Middle frontal gyrus (tissue), 1 donor: ENCODE data around the gene DOCK4.
"Not testable (repeated sequence)": the region's sequence is repeated elsewhere in the genome, so short reads cannot be mapped to it uniquely, and the experiment has no call there.

Experiments
- DNase-seq: peaks from one replicate; pipeline ENCODE4 v3.0.0-alpha.2; 2015; ENCODE audit warnings: low spot score; ENCODE audit errors: extremely low spot score

DOCK4 gene

DNA sequence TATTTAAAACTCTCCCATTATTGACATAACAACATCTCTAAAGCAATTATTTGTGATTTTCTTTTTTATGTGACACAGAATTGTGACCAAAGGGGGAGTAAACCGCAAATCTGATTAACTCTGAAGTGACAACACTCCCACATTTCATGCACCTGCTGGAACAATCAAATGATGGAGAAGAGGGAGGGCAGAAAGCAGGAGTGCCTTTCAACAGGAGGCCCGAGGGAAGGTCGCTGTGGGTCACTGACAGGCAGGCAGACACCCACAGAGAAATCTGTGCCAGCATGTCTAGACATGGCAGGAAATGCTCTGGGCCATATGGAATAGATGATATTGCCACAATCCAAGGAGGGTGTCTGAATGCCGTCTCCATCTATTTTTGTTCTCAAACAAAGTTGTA lies 247.3 kb downstream of the DOCK4 start:
- no peak for DNase-seq

DNA sequence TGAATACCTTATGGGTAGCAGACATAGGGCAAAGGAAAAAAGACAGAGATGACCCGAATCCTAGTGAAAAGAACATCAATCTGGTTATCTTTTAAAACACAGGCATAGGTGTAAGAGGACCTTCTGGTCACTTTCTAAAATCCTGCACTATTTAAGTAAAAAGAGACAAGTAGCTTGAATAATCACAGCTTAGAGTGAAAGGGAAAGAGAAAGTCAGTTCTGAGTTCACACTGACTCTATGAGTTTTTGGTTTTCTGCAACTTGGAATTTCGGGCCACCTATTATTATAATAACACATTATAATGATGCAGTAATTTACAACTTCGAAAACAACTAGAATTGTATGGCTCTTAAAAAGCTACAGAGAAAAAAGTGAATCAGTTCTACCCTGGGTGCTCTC lies 247.8 kb downstream of the DOCK4 start:
- no peak for DNase-seq

DNA sequence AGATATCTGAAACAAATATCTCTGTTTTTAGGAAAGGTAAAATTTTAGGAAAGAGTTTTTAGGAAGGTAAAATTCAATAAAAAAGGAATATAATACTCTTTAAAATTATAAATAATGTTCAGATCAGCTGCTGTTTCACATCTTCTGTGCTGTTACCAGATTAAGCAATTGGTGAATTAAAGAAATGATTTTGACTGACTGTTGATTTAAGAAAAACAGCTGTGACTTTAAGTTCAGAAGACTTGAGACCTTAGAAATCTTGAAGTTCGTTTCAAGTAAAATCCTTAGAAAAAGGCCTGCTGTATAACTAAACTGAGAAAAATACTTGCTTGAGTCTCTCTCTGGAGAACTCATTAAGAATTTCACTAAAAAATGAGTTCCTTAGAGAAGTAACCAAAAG lies 250.6 kb downstream of the DOCK4 start:
- DNase-seq = no peak

DNA sequence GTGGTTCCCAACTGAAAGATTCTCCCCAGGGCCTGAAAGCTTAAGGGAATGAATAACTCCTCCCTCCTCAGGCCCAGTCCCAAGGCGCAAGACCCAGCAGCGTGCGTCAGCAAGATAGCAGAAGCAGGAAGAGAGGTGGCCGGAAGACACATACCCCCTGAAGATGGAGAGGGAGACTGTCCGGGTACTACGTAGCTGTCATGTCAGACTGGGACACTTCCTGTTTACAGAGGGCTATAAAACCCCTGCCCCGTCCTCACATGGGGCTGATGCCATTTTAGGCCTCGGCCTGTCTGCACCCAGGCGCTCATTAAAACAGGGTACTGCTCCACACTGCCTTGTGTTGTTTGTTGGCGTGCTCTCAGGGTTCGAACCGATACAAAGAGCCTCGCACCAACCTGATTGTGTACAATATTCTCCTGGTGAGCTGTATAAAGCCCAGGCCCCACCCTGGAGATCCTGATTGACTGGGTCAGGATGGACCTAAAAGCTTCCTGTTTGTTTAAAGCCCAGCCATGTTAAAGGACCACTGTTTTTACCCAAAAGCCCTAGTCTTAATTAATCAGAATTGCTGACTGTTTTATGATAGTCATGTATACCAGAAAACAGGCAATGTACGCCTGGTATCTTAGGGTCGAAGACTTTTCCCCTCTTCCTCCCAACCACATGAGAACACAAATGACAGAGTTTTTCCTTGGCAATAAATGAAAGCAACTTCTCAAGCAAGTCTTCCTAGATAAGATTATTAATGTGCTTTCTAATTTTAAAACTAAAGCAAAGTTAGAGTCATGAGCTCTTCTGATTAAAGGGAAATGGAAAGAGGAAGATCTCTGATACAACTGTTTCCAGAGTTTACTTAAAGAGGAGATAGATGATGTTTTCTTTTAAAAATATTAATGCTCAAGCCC lies 251.5 kb downstream of the DOCK4 start:
- DNase-seq = no peak

DNA sequence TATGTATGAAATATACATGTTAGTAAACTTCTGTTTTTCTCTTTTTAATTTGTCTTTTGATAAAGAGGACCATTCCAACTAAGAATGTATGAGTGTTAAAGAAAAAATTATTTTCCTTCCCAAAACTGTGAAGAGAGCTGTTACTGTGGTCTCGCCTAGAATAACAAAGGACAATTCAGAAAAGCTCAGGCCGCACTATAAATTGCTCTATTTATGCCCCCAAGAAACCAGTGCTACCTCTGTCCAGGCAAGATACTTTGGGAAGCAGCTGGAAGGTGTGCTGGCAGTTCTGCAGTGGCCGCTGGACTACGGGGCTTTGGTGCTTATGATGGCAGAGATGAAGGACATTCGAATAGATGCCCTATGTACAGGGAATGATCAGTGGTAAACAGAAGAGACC lies 252.1 kb downstream of the DOCK4 start:
- no peak for DNase-seq

DNA sequence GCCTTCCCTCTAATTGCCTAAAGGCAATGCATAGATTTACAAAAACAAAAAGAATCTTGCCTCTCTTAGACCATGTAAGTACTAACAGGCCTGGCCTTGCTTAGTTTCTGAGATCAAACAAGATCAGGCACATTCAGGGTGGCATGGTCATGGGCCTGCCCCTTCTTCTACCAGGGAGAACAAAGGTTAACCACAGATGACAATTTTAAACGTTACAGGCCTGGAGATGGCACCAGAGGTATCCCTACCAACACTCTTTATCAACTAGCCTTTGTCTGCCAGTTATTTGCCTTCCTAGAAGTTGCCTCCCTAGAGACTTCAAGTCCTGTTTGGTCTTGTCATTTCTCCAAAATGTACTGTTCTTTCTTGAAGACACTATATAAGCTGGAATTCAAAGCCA lies 252.6 kb downstream of the DOCK4 start:
- DNase-seq = no peak

DNA sequence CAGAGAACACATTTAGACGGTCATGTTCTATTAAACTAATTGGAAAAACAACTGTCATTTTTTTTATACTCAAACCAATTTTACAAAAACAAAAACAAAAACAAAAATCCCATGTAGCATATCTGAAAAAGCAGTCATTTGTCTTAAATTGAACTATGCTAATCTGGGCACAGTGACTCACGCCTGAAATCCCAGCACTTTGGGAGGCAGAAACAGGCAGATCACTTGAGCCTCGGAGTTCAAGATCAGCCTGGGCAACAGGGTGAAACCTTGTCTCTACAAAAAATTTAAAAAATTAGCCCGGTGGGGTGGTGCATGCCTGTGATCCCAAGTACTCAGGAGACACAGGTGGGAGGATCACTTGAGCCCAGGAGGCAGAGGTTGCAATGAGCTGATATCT lies 253.4 kb downstream of the DOCK4 start:
- no peak for DNase-seq

DNA sequence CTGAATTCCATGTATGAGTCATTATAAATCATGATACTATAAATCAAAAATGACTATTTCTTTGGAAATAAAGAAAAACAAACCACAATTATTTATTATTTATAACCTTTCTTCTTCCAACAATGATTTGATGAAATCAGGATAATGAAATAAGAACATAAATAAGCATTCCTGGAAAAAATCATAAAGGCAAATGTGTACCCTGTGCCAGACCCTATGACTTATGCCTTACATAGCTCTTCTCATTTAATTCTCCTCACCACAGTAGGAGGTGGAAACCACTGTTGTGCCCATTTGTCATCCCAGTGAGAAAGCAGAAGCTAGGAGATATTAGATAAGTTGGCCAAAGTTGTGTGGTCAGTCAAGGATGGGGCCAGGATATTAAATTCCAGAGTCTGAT lies 255.1 kb downstream of the DOCK4 start:
- DNase-seq = no peak

DNA sequence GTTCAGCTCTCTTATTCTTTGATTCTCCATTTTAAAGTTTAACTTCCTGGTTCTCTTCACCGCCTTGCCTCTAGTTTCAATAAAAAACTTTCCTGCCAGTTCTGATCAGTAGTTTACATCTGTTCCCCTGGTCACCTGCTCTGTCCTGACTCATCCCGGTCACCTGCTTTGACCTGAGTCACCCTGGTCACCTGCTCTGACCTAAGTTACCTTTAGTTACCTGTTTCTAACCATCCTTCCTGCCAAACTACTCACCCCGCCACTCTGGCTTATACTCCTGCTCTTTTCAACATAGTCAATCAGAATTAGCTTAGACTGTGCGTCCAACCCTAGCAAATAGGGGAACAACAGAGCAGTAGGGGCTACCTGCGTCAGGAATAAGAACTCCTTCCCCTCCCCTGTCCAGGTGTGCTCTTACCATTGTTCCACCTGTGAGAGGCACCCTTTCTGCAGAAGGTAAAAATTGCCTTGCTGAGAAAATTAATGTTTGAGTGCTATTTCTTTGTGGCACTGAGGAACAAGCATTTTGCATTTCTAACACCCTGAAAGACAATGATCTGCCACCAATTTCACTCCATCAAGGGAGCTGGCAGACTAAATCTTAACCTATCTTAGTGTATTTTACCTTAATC lies 263.6 kb downstream of the DOCK4 start:
- DNase-seq = no peak

DNA sequence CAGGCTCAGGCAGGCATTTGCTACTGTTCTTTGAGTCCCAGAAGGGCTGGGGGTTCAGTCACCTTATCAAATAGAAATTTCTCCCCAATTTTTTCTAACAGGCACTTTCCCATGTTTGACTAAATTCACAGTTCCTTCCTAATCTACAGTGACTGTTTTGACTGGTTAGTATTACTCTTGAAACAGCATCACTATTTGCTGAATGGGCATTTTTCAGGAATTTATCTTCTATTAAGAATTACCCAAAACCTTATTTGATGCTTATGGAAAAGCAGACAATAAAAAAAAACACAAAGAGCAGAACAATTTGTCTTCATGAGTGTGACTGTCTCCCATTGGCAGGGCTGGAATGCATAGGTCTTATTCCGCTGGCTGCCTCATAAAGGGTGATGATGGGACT lies 269.0 kb downstream of the DOCK4 start:
- DNase-seq = no peak

DNA sequence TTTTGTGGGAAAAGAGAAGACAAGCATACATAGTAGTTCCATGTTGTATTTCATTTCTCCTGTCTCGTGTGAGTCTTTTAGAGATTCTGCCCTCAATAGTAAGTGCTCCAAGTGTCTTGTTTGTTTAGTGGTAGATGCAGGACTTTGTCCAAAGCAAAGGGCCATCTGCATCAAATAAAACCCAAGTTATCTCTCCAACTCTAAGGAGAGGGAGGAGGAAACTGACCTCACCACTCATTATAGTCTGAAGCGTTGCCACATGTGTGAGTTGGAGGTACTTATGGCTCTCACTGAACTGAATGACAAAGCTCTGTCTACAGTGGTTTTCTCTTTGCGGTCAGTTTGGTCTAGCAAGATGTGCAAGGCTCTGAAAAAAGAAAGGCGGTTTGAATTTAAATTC lies 272.6 kb downstream of the DOCK4 start:
- DNase-seq = no peak

DNA sequence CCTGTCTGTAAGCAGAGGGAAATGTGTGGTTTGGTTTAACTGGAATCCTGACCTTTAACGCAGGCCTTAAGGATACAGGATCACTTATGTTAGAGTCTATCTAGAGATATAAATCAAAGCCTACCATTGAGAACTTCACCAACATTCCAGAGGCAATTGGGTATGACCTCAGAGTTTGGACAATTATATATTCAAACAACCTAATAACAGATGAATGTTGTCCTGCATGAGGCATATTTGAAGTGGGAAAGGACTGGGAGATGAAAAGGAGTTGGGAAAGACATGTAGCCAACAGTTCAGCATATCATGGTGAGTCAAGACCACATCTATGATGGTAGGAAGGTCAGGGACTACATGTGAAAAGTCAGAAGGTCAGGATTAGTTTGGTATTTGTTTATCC lies 274.2 kb downstream of the DOCK4 start:
- no peak for DNase-seq

DNA sequence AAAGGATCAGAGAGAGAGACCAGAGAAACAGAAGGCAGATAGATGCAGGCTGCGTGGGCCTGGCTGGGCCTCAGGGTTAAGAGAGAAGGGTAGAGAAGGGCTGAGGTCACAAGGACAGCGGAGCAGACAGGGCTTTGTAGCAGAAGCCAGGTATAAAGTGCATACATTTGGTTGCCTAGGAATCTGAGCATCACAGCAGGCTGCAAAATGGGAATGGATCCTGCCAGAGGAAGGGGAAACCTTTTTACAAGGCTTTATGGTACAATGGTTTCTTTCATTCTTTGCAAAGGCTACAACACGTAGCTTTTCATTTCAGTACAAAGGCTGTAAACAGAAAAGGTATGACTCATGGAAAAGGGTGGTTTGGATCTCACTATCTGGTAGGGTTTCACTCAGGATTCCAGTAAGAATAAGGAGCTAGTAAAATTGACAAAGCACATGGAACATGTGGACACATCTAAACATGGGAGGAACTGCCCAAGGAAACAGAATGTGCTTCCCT lies 275.1 kb downstream of the DOCK4 start:
- no peak for DNase-seq

DNA sequence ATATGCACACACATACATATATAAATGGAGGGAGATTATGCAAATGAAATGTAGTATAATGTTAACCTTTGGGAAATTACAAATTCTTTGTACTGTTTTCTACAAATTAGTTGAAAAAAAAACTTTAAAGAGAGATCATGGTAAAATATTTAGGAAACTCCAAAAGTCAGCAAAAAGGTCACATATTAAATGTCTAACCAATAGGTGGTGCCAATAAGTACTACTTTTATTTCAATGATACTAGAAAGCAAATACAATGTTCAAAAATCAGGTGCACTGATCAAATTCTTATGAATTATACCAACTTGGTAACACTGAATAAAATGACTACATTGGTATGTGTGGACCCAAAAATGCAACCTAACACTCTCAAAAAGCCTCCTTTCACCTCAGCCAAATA lies 276.9 kb downstream of the DOCK4 start:
- no peak for DNase-seq

DNA sequence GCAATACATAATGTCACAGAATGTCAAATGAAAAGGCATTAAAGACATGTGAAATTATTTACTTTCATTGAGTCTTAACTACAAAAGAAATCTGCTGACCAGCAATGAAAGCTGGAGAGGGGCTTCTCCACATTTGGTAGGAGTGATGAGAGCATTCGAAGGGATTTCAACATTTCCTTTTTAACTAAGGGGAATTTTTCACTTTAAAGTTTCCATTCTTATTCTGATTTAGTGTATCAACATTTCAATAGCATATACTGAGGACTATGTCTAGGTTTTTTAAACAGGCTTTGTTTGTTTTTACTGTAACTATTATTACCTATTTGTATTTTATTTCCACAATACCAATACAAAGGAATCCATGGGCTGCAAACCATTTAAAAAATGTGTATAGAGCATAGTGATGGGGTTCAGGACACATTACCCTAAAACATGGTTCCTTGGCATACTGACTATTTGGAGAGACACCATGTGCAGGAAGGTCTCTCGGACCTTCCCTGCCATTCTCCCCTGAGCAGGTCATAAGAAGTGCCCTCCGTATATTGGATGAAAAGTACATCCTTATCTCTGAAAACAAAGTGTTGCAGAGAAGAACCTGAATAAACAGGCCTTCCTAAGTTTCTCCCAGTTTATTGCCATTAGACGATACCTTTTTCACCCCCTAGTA lies 278.7 kb downstream of the DOCK4 start:
- DNase-seq = no peak

DNA sequence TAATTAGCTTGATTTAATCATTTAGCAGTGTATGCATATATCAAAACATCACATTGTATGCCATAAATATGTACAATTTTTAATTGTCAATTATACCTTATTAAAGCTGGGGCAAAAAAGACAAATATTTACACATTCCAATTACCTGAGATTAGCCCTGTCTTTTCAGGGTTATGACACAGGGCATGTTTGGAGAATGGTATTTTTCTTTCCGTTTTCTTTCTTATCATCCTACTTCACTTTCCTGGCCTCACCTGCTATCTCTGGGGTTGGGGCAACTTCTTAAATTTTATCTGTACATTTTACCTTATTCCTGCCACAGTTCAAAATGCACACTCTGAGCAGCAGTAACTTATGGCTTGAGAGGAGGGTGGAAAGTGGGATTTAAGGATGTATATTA lies 285.9 kb downstream of the DOCK4 start:
- DNase-seq = no peak

DNA sequence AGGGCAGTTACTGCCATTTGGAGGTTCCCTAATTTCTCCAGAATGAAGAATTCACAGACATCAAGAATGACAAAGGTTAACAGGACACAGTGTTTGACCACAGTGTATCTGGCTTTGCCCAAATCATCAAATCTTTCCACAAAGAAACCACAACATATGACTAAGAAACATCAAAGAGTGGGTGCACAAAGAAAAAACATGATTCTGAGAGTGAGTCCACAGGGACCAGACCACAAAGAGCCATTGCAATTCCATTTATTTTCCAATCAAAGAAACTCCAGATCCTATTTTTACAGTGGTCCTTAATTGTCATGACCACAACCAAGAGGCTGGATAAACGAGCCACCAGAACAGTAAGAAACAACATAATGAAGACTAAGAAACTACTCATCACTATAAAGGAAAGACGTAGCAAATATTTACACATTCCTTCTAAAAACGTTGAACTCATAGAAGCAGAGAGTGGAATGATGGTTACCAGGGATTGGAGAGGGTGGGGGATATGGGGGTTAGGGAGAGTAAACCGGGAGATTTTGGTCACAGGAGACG lies 286.5 kb downstream of the DOCK4 start:
- DNase-seq = no peak

DNA sequence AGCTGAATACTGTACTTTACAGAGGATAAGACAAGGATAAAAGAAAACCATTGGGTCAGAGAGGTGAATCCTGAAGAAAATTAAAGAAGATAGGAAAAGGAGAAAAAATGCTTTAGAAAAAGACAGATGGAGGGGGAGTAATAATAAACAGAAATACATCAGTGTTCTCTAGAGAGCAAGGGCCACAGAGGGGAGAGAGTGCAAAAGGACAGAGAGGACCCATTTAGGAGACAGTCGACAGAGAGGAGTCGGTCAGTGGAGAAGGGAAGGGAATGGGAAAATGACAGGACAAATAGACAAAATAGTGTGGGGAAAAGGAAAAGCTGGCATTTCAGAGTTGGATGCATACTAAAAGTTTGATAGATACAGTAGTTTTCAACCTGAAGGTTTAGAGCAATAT lies 287.0 kb downstream of the DOCK4 start:
- DNase-seq = no peak

DNA sequence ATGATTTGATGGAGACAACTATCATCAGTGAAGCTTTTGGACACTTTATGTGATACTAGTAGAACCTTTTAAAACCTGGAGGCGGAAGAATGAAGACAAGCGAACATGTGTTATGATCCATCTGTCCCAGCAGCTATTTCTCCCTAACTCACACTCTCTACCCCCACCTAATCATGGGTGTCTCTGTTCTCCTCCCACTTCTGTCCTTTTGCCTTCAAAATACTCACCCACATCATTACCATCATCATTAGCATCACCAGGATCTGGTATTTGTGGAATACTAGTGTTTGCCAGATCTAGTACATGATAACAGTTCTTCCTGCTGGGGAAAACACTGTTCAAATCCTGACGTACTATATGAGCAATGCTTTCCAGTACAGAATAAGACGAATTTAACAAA lies 287.7 kb downstream of the DOCK4 start:
- DNase-seq = no peak

DNA sequence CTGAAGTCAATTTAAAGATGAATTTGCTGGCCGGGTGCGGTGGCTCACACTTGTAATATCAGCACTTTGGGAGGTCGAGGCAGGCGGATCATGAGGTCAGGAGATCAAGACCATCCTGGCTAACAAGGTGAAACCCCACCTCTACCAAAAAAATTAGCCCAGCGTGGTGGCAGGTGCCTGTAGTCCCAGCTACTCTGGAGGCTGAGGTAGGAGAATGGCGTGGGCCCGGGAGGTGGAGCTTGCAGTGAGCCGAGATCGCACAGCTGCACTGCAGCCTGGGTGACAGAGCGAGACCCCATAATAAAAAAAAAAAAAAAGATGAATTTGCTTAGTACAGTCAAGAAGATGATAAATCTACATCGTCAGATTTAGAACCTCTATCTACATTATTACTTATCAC lies 288.8 kb downstream of the DOCK4 start:
- not testable (repeated sequence) for DNase-seq

DNA sequence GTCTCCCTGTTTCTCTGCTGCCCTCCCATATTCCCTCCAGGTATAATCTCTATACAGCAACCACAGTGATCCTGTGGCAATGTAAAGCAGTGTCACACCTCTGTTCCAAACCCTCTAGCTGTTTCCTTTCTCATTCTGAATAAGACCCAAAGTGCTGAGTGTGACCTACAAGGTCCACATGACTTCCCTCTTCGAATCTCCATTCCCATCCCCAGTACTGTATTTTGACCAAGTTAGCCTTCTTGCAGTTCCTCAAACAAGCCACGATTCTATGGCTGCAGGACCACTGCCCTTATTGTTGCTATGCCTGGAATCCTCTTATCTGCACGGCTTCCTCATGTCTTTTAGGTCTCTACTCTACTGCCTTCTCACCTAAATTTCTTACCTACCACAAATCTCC lies 291.9 kb downstream of the DOCK4 start:
- DNase-seq = no peak
